Measurements from ENCODE around the gene COX4I1.
A peak's percentile ranks its signal among the peaks of the same experiment; 100 is the strongest.

The COX4I1 gene

DNA sequence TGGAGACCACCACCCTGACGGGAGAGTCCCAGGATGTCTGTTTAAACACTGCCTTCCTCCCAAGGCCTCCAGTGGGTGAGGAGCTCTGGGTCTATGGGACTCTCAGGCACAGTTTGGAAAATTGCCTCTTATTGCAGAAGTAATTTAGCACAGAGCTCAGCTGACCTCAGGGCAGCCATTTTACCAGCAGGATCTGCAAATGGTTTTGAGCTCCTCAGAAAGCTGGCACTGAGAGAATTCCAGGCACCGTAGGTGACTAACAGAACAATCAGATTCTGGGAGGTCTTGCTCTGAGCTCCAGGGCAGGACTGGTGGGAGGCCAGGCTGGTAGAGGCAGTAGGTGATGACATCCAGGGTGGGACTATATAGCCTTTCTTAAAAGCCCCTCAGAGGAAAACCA is 31.3 kb upstream of the COX4I1 start:
- H3K9ac ChIP-seq (ENCODE audit: low read length), result no peak overlapping the region
- no peaks in the 10 kb centered on the region for H3K79me2 ChIP-seq (ENCODE audit: control insufficient read depth, insufficient read depth, low read length, poor library complexity)
- no peaks in the 10 kb centered on the region for H3K27me3 ChIP-seq (ENCODE audit: insufficient read depth, low read length)
- H3K36me3 ChIP-seq (ENCODE audit: control insufficient read depth in 1 of 2, insufficient read depth in 2 of 2, low read length in 2 of 2), result peaks cover 0 to 2% of the 10 kb centered on the region in 2 experiments
- no peak overlapping the region for H2AK5ac ChIP-seq (ENCODE audit: low read length)
- H3K4me1 ChIP-seq (ENCODE audit: control insufficient read depth in 1 of 2, insufficient read depth in 2 of 2, low read length in 2 of 2), result no peaks in the 10 kb centered on the region
- no peak overlapping the region for H2BK5ac ChIP-seq (ENCODE audit: low read depth, low read length, poor library complexity)
- H3K4ac ChIP-seq (ENCODE audit: low read depth, low read length), result no peak overlapping the region
- no peak overlapping the region for H2AFZ ChIP-seq (ENCODE audit: insufficient read depth, low read length, poor library complexity)
- H3K9me3 ChIP-seq (ENCODE audit: insufficient read depth, low read depth, low read length), result no peaks in the 10 kb centered on the region
- H4K91ac ChIP-seq (ENCODE audit: low read depth, low read length), result no peak overlapping the region
- H3K4me3 ChIP-seq (ENCODE audit: low read depth, low read length), result no peak overlapping the region
- no peaks in the 10 kb centered on the region for H3K79me1 ChIP-seq (ENCODE audit: low read length)
- no peak overlapping the region for H3K14ac ChIP-seq (ENCODE audit: low read length)
- H4K12ac ChIP-seq (ENCODE audit: low read depth, low read length), result no peak overlapping the region
- H3K18ac ChIP-seq (ENCODE audit: low read length), result no peak overlapping the region
- no peak for DNase-seq
- H2BK120ac ChIP-seq (ENCODE audit: insufficient read depth, low read length, poor library complexity), result no peak overlapping the region
- H3K23ac ChIP-seq (ENCODE audit: low read length), result no peak overlapping the region
- WGBS (ENCODE audit: extremely low coverage, insufficient coverage, insufficient read length), result no CpG with 5 or more reads among the region's 2 CpGs
- no peak overlapping the region for H3K4me2 ChIP-seq (ENCODE audit: low read length)
- H2BK12ac ChIP-seq (ENCODE audit: low read length), result no peak overlapping the region
- H4K8ac ChIP-seq (ENCODE audit: low read depth, low read length), result no peak overlapping the region
- no peak overlapping the region for H3K27ac ChIP-seq (ENCODE audit: low read depth, low read length)

GRCh38 chr16:85770741-85771140 is 28.8 kb upstream of the COX4I1 start:
- no peak overlapping the region for H3K4me3 ChIP-seq (ENCODE audit: low read depth, low read length)
- no peak overlapping the region for H2AFZ ChIP-seq (ENCODE audit: insufficient read depth, low read length, poor library complexity)
- no peaks in the 10 kb centered on the region for H3K27me3 ChIP-seq (ENCODE audit: insufficient read depth, low read length)
- peaks cover 2% of the 10 kb centered on the region for H3K9me3 ChIP-seq (ENCODE audit: insufficient read depth, low read depth, low read length)
- H3K36me3 ChIP-seq (ENCODE audit: control insufficient read depth in 1 of 2, insufficient read depth in 2 of 2, low read length in 2 of 2), result peaks cover 0 to 2% of the 10 kb centered on the region in 2 experiments
- H2AK5ac ChIP-seq (ENCODE audit: low read length), result no peak overlapping the region
- no CpG with 5 or more reads among the region's 6 CpGs for WGBS (ENCODE audit: extremely low coverage, insufficient coverage, insufficient read length)
- H3K27ac ChIP-seq (ENCODE audit: low read depth, low read length), result no peak overlapping the region
- H2BK5ac ChIP-seq (ENCODE audit: low read depth, low read length, poor library complexity), result no peak overlapping the region
- no peaks in the 10 kb centered on the region for H3K4me1 ChIP-seq (ENCODE audit: control insufficient read depth in 1 of 2, insufficient read depth in 2 of 2, low read length in 2 of 2)
- no peak overlapping the region for H2BK120ac ChIP-seq (ENCODE audit: insufficient read depth, low read length, poor library complexity)
- no peak overlapping the region for H2BK12ac ChIP-seq (ENCODE audit: low read length)
- no peak overlapping the region for H3K4me2 ChIP-seq (ENCODE audit: low read length)
- H3K79me1 ChIP-seq (ENCODE audit: low read length), result no peaks in the 10 kb centered on the region
- no peak overlapping the region for H3K23ac ChIP-seq (ENCODE audit: low read length)
- no peaks in the 10 kb centered on the region for H3K79me2 ChIP-seq (ENCODE audit: control insufficient read depth, insufficient read depth, low read length, poor library complexity)
- H3K4ac ChIP-seq (ENCODE audit: low read depth, low read length), result no peak overlapping the region
- no peak overlapping the region for H3K14ac ChIP-seq (ENCODE audit: low read length)
- H3K9ac ChIP-seq (ENCODE audit: low read length), result no peak overlapping the region
- H4K12ac ChIP-seq (ENCODE audit: low read depth, low read length), result no peak overlapping the region
- no peak overlapping the region for H4K91ac ChIP-seq (ENCODE audit: low read depth, low read length)
- DNase-seq, result no peak
- no peak overlapping the region for H4K8ac ChIP-seq (ENCODE audit: low read depth, low read length)
- H3K18ac ChIP-seq (ENCODE audit: low read length), result no peak overlapping the region

GRCh38 chr16:85773044-85773443 is 26.5 kb upstream of the COX4I1 start:
- peak; percentile 87 to 96 for DNase-seq
- no peak overlapping the region for H3K4ac ChIP-seq (ENCODE audit: low read depth, low read length)
- no peak overlapping the region for H3K23ac ChIP-seq (ENCODE audit: low read length)
- H2BK120ac ChIP-seq (ENCODE audit: insufficient read depth, low read length, poor library complexity), result no peak overlapping the region
- no peaks in the 10 kb centered on the region for H3K27me3 ChIP-seq (ENCODE audit: insufficient read depth, low read length)
- H4K8ac ChIP-seq (ENCODE audit: low read depth, low read length), result no peak overlapping the region
- no peak overlapping the region for H4K12ac ChIP-seq (ENCODE audit: low read depth, low read length)
- H3K79me2 ChIP-seq (ENCODE audit: control insufficient read depth, insufficient read depth, low read length, poor library complexity), result no peaks in the 10 kb centered on the region
- H3K9me3 ChIP-seq (ENCODE audit: insufficient read depth, low read depth, low read length), result peaks cover 2% of the 10 kb centered on the region
- no peak overlapping the region for H2BK12ac ChIP-seq (ENCODE audit: low read length)
- no peak overlapping the region for H3K18ac ChIP-seq (ENCODE audit: low read length)
- H2AK5ac ChIP-seq (ENCODE audit: low read length), result no peak overlapping the region
- no peak overlapping the region for H3K9ac ChIP-seq (ENCODE audit: low read length)
- no peaks in the 10 kb centered on the region for H3K79me1 ChIP-seq (ENCODE audit: low read length)
- H2BK5ac ChIP-seq (ENCODE audit: low read depth, low read length, poor library complexity), result no peak overlapping the region
- no peak overlapping the region for H3K14ac ChIP-seq (ENCODE audit: low read length)
- no peak overlapping the region for H3K4me2 ChIP-seq (ENCODE audit: low read length)
- H3K36me3 ChIP-seq (ENCODE audit: control insufficient read depth in 1 of 2, insufficient read depth in 2 of 2, low read length in 2 of 2), result peaks cover 6 to 9% of the 10 kb centered on the region in 2 experiments
- H3K4me1 ChIP-seq (ENCODE audit: control insufficient read depth in 1 of 2, insufficient read depth in 2 of 2, low read length in 2 of 2), result no peaks in the 10 kb centered on the region
- H2AFZ ChIP-seq (ENCODE audit: insufficient read depth, low read length, poor library complexity), result no peak overlapping the region
- H4K91ac ChIP-seq (ENCODE audit: low read depth, low read length), result no peak overlapping the region
- no CpG with 5 or more reads among the region's 6 CpGs for WGBS (ENCODE audit: extremely low coverage, insufficient coverage, insufficient read length)
- no peak overlapping the region for H3K4me3 ChIP-seq (ENCODE audit: low read depth, low read length)
- H3K27ac ChIP-seq (ENCODE audit: low read depth, low read length), result no peak overlapping the region

- Histone ChIP-seq H4K8ac (ENCODE audit: low read depth, low read length) (no peak overlapping the region), H2AFZ (ENCODE audit: insufficient read depth, low read length, poor library complexity) (no peak overlapping the region), H2BK120ac (ENCODE audit: insufficient read depth, low read length, poor library complexity) (no peak overlapping the region), H3K79me2 (ENCODE audit: control insufficient read depth, insufficient read depth, low read length, poor library complexity) (no peaks in the 10 kb centered on the region), H3K79me1 (ENCODE audit: low read length) (no peaks in the 10 kb centered on the region), H3K27ac (ENCODE audit: low read depth, low read length) (no peak overlapping the region), H3K18ac (ENCODE audit: low read length) (no peak overlapping the region), H2AK5ac (ENCODE audit: low read length) (no peak overlapping the region), H3K4me2 (ENCODE audit: low read length) (no peak overlapping the region), H3K4me1 (ENCODE audit: control insufficient read depth in 1 of 2, insufficient read depth in 2 of 2, low read length in 2 of 2) (no peaks in the 10 kb centered on the region), H3K9me3 (ENCODE audit: insufficient read depth, low read depth, low read length) (peaks cover 2% of the 10 kb centered on the region), H3K14ac (ENCODE audit: low read length) (no peak overlapping the region), H3K23ac (ENCODE audit: low read length) (no peak overlapping the region), H4K12ac (ENCODE audit: low read depth, low read length) (no peak overlapping the region), H3K36me3 (ENCODE audit: control insufficient read depth in 1 of 2, insufficient read depth in 2 of 2, low read length in 2 of 2) (peaks cover 13 to 18% of the 10 kb centered on the region in 2 experiments), H2BK5ac (ENCODE audit: low read depth, low read length, poor library complexity) (no peak overlapping the region), H3K4me3 (ENCODE audit: low read depth, low read length) (no peak overlapping the region), H3K27me3 (ENCODE audit: insufficient read depth, low read length) (no peaks in the 10 kb centered on the region), H4K91ac (ENCODE audit: low read depth, low read length) (no peak overlapping the region), H2BK12ac (ENCODE audit: low read length) (no peak overlapping the region), H3K9ac (ENCODE audit: low read length) (no peak overlapping the region), H3K4ac (ENCODE audit: low read depth, low read length) (no peak overlapping the region)
- no CpG with 5 or more reads among the region's 6 CpGs for WGBS (ENCODE audit: extremely low coverage, insufficient coverage, insufficient read length)
- peak; percentile 55 to 77 for DNase-seq
Observed at GRCh38 chr16:85774136-85774535, 25.4 kb upstream of the COX4I1 start.
